Measurements from ENCODE around the gene FAM170B.

- TF ChIP-seq ZFP30 (CRISPR knock-in tag; IDR thresholded peaks at IDR 0.05), result no peak
- no peak for TF ChIP-seq ZNF565 (CRISPR knock-in tag; conservative IDR thresholded peaks at IDR 0.05; ENCODE audit: low read depth)
Measured at GRCh38 chr10:49165821-49166483, 32.1 kb upstream of the FAM170B start.

All from SK-N-SH treated with all-trans-retinoic acid at 6 μM for 48 hours (cell line).